Measurements from ENCODE around the gene KIAA0930. TPM values are rescaled to one million over a fixed set of nuclear protein-coding genes. Genes with fewer than 3 reads are reported as not detected.
A peak's percentile ranks its signal among the peaks of the same experiment; 100 is the strongest.

Gene KIAA0930
- total RNA-seq, 1 experiment from 2014 or later: 55.5 TPM

DNA sequence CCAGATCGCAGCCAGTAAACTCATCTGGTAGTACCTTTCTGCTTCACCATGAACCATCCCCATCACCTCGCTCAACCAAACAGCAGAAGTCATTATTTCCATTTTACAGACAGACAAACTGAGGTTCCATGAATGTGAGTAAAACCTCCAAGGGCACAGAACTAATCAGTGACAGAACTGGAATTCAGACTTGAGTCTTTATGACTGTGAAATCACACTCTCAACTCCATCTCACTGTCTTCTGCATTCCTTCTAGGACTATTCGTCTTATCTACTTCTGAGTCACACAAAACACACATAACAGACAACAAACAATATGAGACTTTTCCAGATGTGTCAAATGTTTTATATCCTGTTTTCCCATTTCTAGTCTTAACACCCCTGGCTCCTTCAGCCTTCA, 86.3 kb downstream of the KIAA0930 start:
- BruUV-seq (replicated peaks): no TSS peak
- Histone ChIP-seq H3K36me3 (ENCODE audit: low read depth) (peaks cover 39% of the 10 kb centered on the region), H3K4me1 (replicated peaks; ENCODE audit: insufficient read depth) (peaks cover 10% of the 10 kb centered on the region), H2AFZ (no peak overlapping the region), H3K27me3 (ENCODE audit: insufficient read depth, low read depth) (no peaks in the 10 kb centered on the region), H3K9me3 (ENCODE audit: insufficient read depth, low read depth) (no peaks in the 10 kb centered on the region), H3K9me2 (ENCODE audit: insufficient read depth) (no peaks in the 10 kb centered on the region), H3F3A (ENCODE audit: insufficient read depth, low read depth) (peaks cover 22% of the 10 kb centered on the region), H3K79me2 (ENCODE audit: low read depth) (peaks cover 19% of the 10 kb centered on the region), H4K20me1 (ENCODE audit: insufficient read depth) (peaks cover 18% of the 10 kb centered on the region), H3K27ac (0 out of 2 replicates have a peak overlapping the region, but pooled peaks have one; percentile 12), H3K4me2 (no peak overlapping the region), H3K4me3 (no peak overlapping the region)
- ChIA-PET CTCF (no interaction called here), POLR2A (ENCODE audit: unreplicated experiment) (no interaction called here)
- intact Hi-C loops (cut with micrococcal nuclease; ENCODE audit: unreplicated experiment): no loop called here
- TF ChIP-seq, protein P1, sequence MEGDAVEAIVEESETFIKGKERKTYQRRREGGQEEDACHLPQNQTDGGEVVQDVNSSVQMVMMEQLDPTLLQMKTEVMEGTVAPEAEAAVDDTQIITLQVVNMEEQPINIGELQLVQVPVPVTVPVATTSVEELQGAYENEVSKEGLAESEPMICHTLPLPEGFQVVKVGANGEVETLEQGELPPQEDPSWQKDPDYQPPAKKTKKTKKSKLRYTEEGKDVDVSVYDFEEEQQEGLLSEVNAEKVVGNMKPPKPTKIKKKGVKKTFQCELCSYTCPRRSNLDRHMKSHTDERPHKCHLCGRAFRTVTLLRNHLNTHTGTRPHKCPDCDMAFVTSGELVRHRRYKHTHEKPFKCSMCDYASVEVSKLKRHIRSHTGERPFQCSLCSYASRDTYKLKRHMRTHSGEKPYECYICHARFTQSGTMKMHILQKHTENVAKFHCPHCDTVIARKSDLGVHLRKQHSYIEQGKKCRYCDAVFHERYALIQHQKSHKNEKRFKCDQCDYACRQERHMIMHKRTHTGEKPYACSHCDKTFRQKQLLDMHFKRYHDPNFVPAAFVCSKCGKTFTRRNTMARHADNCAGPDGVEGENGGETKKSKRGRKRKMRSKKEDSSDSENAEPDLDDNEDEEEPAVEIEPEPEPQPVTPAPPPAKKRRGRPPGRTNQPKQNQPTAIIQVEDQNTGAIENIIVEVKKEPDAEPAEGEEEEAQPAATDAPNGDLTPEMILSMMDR (conservative IDR thresholded peaks at IDR 0.05): no peak
- DNase-seq: peak in 1 of 2 experiments; percentile 58

DNA sequence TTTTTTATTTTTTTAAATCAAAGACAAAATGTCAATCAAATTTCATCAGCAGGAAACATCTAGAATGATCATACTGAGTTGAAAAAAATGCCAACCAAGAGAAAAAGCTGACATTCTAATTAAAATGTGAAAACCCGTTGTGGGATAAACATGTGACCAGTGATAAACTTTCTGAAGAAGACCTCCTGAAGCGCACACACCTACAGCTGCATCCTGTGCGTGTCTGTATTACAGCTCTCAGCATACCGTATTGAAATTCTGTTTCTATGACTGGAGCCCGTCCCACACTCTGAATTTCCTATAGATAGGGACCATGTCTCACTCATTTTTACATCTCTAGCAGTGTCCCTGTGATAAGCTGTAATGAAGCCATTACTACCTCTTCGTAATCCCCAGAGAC, 89.2 kb downstream of the KIAA0930 start:
- H3K36me3 ChIP-seq (ENCODE audit: low read depth): peaks cover 35% of the 10 kb centered on the region
- POLR2A ChIA-PET (ENCODE audit: unreplicated experiment): no interaction called here
- no peak overlapping the region for H3K4me2 ChIP-seq
- intact Hi-C loops (cut with micrococcal nuclease; ENCODE audit: unreplicated experiment): no loop called here
- H3K9me2 ChIP-seq (ENCODE audit: insufficient read depth): no peaks in the 10 kb centered on the region
- no TSS peak for BruUV-seq (replicated peaks)
- CTCF ChIA-PET: no interaction called here
- peaks cover 10% of the 10 kb centered on the region for H3K4me1 ChIP-seq (replicated peaks; ENCODE audit: insufficient read depth)
- no peaks in the 10 kb centered on the region; the same call in 1 of the 2 replicates for H3K79me2 ChIP-seq (ENCODE audit: low read depth)
- TF ChIP-seq, protein P1 (conservative IDR thresholded peaks at IDR 0.05): no peak
- no peak for TF ChIP-seq EZH2 (IDR thresholded peaks at IDR 0.05; ENCODE audit: low read depth)
- no peak overlapping the region for H2AFZ ChIP-seq
- peaks cover 26% of the 10 kb centered on the region for H4K20me1 ChIP-seq (ENCODE audit: insufficient read depth)
- no peak overlapping the region for H3K27ac ChIP-seq
- no peak overlapping the region for H3K4me3 ChIP-seq
- DNase-seq: no peak
- no peaks in the 10 kb centered on the region for H3K27me3 ChIP-seq (ENCODE audit: insufficient read depth, low read depth)
- no peaks in the 10 kb centered on the region for H3K9me3 ChIP-seq (ENCODE audit: insufficient read depth, low read depth)
- peaks cover 18% of the 10 kb centered on the region for H3F3A ChIP-seq (ENCODE audit: insufficient read depth, low read depth)

DNA sequence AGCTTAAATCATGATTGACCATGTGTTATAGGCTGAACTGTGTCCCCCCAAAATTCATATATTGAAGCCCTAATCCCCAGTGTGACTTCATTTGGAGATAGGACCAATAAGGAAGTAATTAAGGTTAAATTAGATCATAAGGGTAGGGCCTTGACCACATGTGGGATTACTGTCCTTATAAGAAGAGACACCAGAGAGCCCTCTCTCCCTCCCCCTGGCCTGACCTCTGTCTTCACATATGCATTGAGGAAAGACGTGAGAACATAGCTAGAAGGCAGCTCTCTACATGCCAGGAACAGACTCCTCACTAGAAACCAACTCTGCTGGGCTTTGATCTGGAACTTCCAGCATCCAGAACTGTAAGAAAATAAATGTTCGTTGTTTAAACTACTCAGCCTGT, 90.6 kb downstream of the KIAA0930 start:
- Histone ChIP-seq H3K4me3 (no peak overlapping the region), H3K36me3 (ENCODE audit: low read depth) (peaks cover 25% of the 10 kb centered on the region; the same call in 1 of the 2 replicates), H4K20me1 (ENCODE audit: insufficient read depth) (peaks cover 25% of the 10 kb centered on the region), H3K9me2 (ENCODE audit: insufficient read depth) (no peaks in the 10 kb centered on the region), H3K27ac (no peak overlapping the region), H3K79me2 (ENCODE audit: low read depth) (no peaks in the 10 kb centered on the region; the same call in 1 of the 2 replicates), H2AFZ (no peak overlapping the region), H3K4me2 (no peak overlapping the region), H3F3A (ENCODE audit: insufficient read depth, low read depth) (peaks cover 19% of the 10 kb centered on the region), H3K9me3 (ENCODE audit: insufficient read depth, low read depth) (no peaks in the 10 kb centered on the region), H3K4me1 (replicated peaks; ENCODE audit: insufficient read depth) (peaks cover 9% of the 10 kb centered on the region; the same call in 1 of the 2 replicates), H3K27me3 (ENCODE audit: insufficient read depth, low read depth) (no peaks in the 10 kb centered on the region)
- BruUV-seq (replicated peaks): no TSS peak
- DNase-seq: no peak
- no peak for TF ChIP-seq EZH2 (IDR thresholded peaks at IDR 0.05; ENCODE audit: low read depth)
- TF ChIP-seq, protein P1 (conservative IDR thresholded peaks at IDR 0.05): no peak
- ChIA-PET CTCF (no interaction called here), POLR2A (ENCODE audit: unreplicated experiment) (no interaction called here)
- intact Hi-C loops (cut with micrococcal nuclease; ENCODE audit: unreplicated experiment): no loop called here

Measured in PC-9 (cell line).